ENCODE measurements around the gene CUX1.

Gene CUX1

GRCh38 chr7:101905203-101905865 is 87.9 kb downstream of the CUX1 start:
- Histone ChIP-seq H3F3A (ENCODE audit: control insufficient read depth, insufficient read depth) (no peaks in the 10 kb centered on the region), H3K9me3 (ENCODE audit: control insufficient read depth, insufficient read depth, low read length) (no peaks in the 10 kb centered on the region), H3K27me3 (ENCODE audit: control insufficient read depth, low read length) (no peaks in the 10 kb centered on the region), H3K27ac (ENCODE audit: low read depth, low read length) (no peak overlapping the region), H3K4me1 (ENCODE audit: control insufficient read depth, low read length) (peaks cover 44% of the 10 kb centered on the region), H3K4me3 (ENCODE audit: low read length) (no peak overlapping the region), H3K9me2 (replicated peaks; ENCODE audit: control insufficient read depth, low read length) (no peaks in the 10 kb centered on the region), H3K36me3 (ENCODE audit: control insufficient read depth, low read length) (peaks cover 36% of the 10 kb centered on the region), H3K79me2 (ENCODE audit: control insufficient read depth, low read length) (peaks cover 100% of the 10 kb centered on the region), H4K20me1 (ENCODE audit: control insufficient read depth, insufficient read depth, low read depth, low read length) (peaks cover 55% of the 10 kb centered on the region), H3K4me2 (ENCODE audit: low read length) (peak overlapping the region; percentile 30; the same call in 1 of the 2 replicates)
- no peak for TF ChIP-seq EZH2phosphoT487 (IDR thresholded peaks at IDR 0.05; ENCODE audit: borderline replicate concordance, low read length)
- TF ChIP-seq, protein P1, sequence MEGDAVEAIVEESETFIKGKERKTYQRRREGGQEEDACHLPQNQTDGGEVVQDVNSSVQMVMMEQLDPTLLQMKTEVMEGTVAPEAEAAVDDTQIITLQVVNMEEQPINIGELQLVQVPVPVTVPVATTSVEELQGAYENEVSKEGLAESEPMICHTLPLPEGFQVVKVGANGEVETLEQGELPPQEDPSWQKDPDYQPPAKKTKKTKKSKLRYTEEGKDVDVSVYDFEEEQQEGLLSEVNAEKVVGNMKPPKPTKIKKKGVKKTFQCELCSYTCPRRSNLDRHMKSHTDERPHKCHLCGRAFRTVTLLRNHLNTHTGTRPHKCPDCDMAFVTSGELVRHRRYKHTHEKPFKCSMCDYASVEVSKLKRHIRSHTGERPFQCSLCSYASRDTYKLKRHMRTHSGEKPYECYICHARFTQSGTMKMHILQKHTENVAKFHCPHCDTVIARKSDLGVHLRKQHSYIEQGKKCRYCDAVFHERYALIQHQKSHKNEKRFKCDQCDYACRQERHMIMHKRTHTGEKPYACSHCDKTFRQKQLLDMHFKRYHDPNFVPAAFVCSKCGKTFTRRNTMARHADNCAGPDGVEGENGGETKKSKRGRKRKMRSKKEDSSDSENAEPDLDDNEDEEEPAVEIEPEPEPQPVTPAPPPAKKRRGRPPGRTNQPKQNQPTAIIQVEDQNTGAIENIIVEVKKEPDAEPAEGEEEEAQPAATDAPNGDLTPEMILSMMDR (IDR thresholded peaks at IDR 0.05; ENCODE audit: low read depth, low read length, poor library complexity, severe bottlenecking) = no peak

GRCh38 chr7:101906291-101907240 is 89.1 kb downstream of the CUX1 start:
- TF ChIP-seq EZH2phosphoT487 (IDR thresholded peaks at IDR 0.05; ENCODE audit: borderline replicate concordance, low read length) = no peak
- TF ChIP-seq, protein P1 (IDR thresholded peaks at IDR 0.05; ENCODE audit: low read depth, low read length, poor library complexity, severe bottlenecking) = no peak
- Histone ChIP-seq H3K9me2 (replicated peaks; ENCODE audit: control insufficient read depth, low read length) (no peaks in the 10 kb centered on the region), H3K4me2 (ENCODE audit: low read length) (no peak overlapping the region), H3K27ac (ENCODE audit: low read depth, low read length) (no peak overlapping the region), H3K4me1 (ENCODE audit: control insufficient read depth, low read length) (peaks cover 43% of the 10 kb centered on the region), H4K20me1 (ENCODE audit: control insufficient read depth, insufficient read depth, low read depth, low read length) (peaks cover 59% of the 10 kb centered on the region), H3K4me3 (ENCODE audit: low read length) (no peak overlapping the region), H3K27me3 (ENCODE audit: control insufficient read depth, low read length) (no peaks in the 10 kb centered on the region), H3K36me3 (ENCODE audit: control insufficient read depth, low read length) (peaks cover 35% of the 10 kb centered on the region), H3K9me3 (ENCODE audit: control insufficient read depth, insufficient read depth, low read length) (no peaks in the 10 kb centered on the region), H3K79me2 (ENCODE audit: control insufficient read depth, low read length) (peaks cover 100% of the 10 kb centered on the region), H3F3A (ENCODE audit: control insufficient read depth, insufficient read depth) (no peaks in the 10 kb centered on the region)

GRCh38 chr7:101910991-101911799 is 93.8 kb downstream of the CUX1 start:
- Histone ChIP-seq H3K4me3 (ENCODE audit: low read length) (no peak overlapping the region), H3K9me3 (ENCODE audit: control insufficient read depth, insufficient read depth, low read length) (no peaks in the 10 kb centered on the region), H3F3A (ENCODE audit: control insufficient read depth, insufficient read depth) (peaks cover 3% of the 10 kb centered on the region; the same call in 1 of the 2 replicates), H3K4me2 (ENCODE audit: low read length) (no peak overlapping the region), H4K20me1 (ENCODE audit: control insufficient read depth, insufficient read depth, low read depth, low read length) (peaks cover 49% of the 10 kb centered on the region), H3K79me2 (ENCODE audit: control insufficient read depth, low read length) (peaks cover 99% of the 10 kb centered on the region), H3K27me3 (ENCODE audit: control insufficient read depth, low read length) (no peaks in the 10 kb centered on the region), H3K36me3 (ENCODE audit: control insufficient read depth, low read length) (peaks cover 37% of the 10 kb centered on the region), H3K27ac (ENCODE audit: low read depth, low read length) (no peak overlapping the region), H3K9me2 (replicated peaks; ENCODE audit: control insufficient read depth, low read length) (no peaks in the 10 kb centered on the region), H3K4me1 (ENCODE audit: control insufficient read depth, low read length) (peaks cover 6% of the 10 kb centered on the region; the same call in 1 of the 2 replicates)
- no peak for TF ChIP-seq EZH2phosphoT487 (IDR thresholded peaks at IDR 0.05; ENCODE audit: borderline replicate concordance, low read length)
